Fibroblast of villous mesenchyme (primary cell): Measurements from ENCODE around the gene MBTPS2. TPM values are rescaled to one million over a fixed set of nuclear protein-coding genes. Genes with fewer than 3 reads are reported as not detected.
A peak's percentile ranks its signal among the peaks of the same experiment; 100 is the strongest.

ENCODE experiments used
- DNase-seq: peaks from one replicate; pipeline ENCODE4 v3.0.0-alpha.2; 2010; ENCODE audit warnings: low read depth
- H3K4me3 ChIP-seq: 2 replicates; pipeline ENCODE4 v1.5.1; 2011; ENCODE audit warnings: low read depth, mild to moderate bottlenecking, low read length
- CTCF ChIP-seq: IDR thresholded peaks from 2 replicates; pipeline ENCODE4 v1.5.1; 2012; ENCODE audit warnings: low read depth, mild to moderate bottlenecking, low read length; ENCODE audit not compliant: insufficient read depth
- total RNA-seq: library from RNA; depleted of rRNA; stranded (reverse); fragments of >200 nt; gene quantifications from 2 replicates; pipeline ENCODE4 v1.2.3, GENCODE V29; 2012

MBTPS2 gene
- total RNA-seq, 1 donor: 11.2 TPM

GRCh38 chrX:21853578-21853977 is 14.2 kb downstream of the MBTPS2 start:
- DNase-seq: no peak
- H3K4me3 ChIP-seq: no peak overlapping the region
- TF ChIP-seq CTCF: no peak

GRCh38 chrX:21855937-21856415 is 16.6 kb downstream of the MBTPS2 start, which contains the start of gene YY2:
Gene YY2 (plus strand): TSS chrX:21855987. CDS start chrX:21856485, 498 bp downstream.
- no peak for DNase-seq
- H3K4me3 ChIP-seq: no peak within 1 kb of the TSS
- TF ChIP-seq CTCF: no peak

- DNase-seq: no peak
- no peak for TF ChIP-seq CTCF
- H3K4me3 ChIP-seq: no peak overlapping the region
Observed at GRCh38 chrX:21856504-21856903, 17.1 kb downstream of the MBTPS2 start.

- H3K4me3 ChIP-seq: no peak overlapping the region
- peak; percentile 37 for DNase-seq
- no peak for TF ChIP-seq CTCF
Observed at GRCh38 chrX:21863241-21863640, 23.8 kb downstream of the MBTPS2 start.

GRCh38 chrX:21865436-21865835 is 26.0 kb downstream of the MBTPS2 start:
- DNase-seq: peak; percentile 29
- no peak for TF ChIP-seq CTCF
- no peak overlapping the region for H3K4me3 ChIP-seq

- TF ChIP-seq CTCF: no peak
- no peak for DNase-seq
Observed at GRCh38 chrX:21870494-21870893, 31.1 kb downstream of the MBTPS2 start.

More at GRCh38 chrX:21870494-21870893, 31.1 kb downstream of the MBTPS2 start:
- H3K4me3 ChIP-seq: no peak overlapping the region
